Measurements from ENCODE around the gene CDH1. TPM values are rescaled to one million over a fixed set of nuclear protein-coding genes. Genes with fewer than 3 reads are reported as not detected.

CDH1 gene
- total RNA-seq, 1 experiment from 2014 or later: 65.8 TPM

GRCh38 chr16:68743664-68744063, 6.6 kb downstream of the CDH1 start:
- intact Hi-C loops (cut with micrococcal nuclease; ENCODE audit: unreplicated experiment): no loop called here
- POLR2A ChIA-PET: interaction anchor here (0.5 kb wide), 1 partner anchor 12 kb away, joined by 8 read pairs; no protein-coding TSS in a partner anchor
- no peak overlapping the region for H3K4me3 ChIP-seq (ENCODE audit: low read depth in 2 of 2, low read length in 2 of 2)

GRCh38 chr16:68744744-68745280, 7.7 kb downstream of the CDH1 start:
- H3K4me1 ChIP-seq (ENCODE audit: control insufficient read depth, insufficient read depth, low read length): peaks cover 40% of the 10 kb centered on the region
- no peaks in the 10 kb centered on the region for H3K36me3 ChIP-seq (ENCODE audit: control insufficient read depth, insufficient read depth, low read length)
- POLR2A ChIA-PET: no interaction called here
- H3K27me3 ChIP-seq (ENCODE audit: control insufficient read depth, insufficient read depth, low read length): no peaks in the 10 kb centered on the region
- no peak for DNase-seq (ENCODE audit: low read depth, low spot score)
- no TSS peak for BruUV-seq (replicated peaks)
- ATAC-seq: peak; percentile 91
- H3K27ac ChIP-seq (ENCODE audit: low read length): peak overlapping the region; percentile 81
- CTCF ChIA-PET: no interaction called here
- in situ Hi-C loops (cut with HindIII; ENCODE audit: low pct_unique_long_range_greater_than_20kb, low sequenced_read_pairs): no loop called here
- TF ChIP-seq REST (IDR thresholded peaks at IDR 0.05; ENCODE audit: insufficient read depth in 1 of 2, low read depth in 2 of 2, low read length in 1 of 2) (no peak), POLR2AphosphoS5 (IDR thresholded peaks at IDR 0.05; ENCODE audit: low read depth, low read length) (peak; percentile 56; the same call in 1 of the 2 replicates)
- no peaks in the 10 kb centered on the region for H3K9me3 ChIP-seq (ENCODE audit: control insufficient read depth, insufficient read depth, low read depth, low read length)
- intact Hi-C loops (cut with micrococcal nuclease; ENCODE audit: unreplicated experiment): no loop called here
- peak overlapping the region in 1 of 2 experiments; percentile 31; a peak in 1 of 4 replicates for H3K4me3 ChIP-seq (ENCODE audit: low read depth in 2 of 2, low read length in 2 of 2)

More at GRCh38 chr16:68743664-68744063, 6.6 kb downstream of the CDH1 start:
- in situ Hi-C loops (cut with HindIII; ENCODE audit: low pct_unique_long_range_greater_than_20kb, low sequenced_read_pairs): no loop called here
- ATAC-seq (no peak), DNase-seq (ENCODE audit: low read depth, low spot score) (no peak)
- no TSS peak for BruUV-seq (replicated peaks)
- peaks cover 40% of the 10 kb centered on the region for H3K4me1 ChIP-seq (ENCODE audit: control insufficient read depth, insufficient read depth, low read length)
- no peaks in the 10 kb centered on the region for H3K9me3 ChIP-seq (ENCODE audit: control insufficient read depth, insufficient read depth, low read depth, low read length)
- no peaks in the 10 kb centered on the region for H3K27me3 ChIP-seq (ENCODE audit: control insufficient read depth, insufficient read depth, low read length)
- CTCF ChIA-PET: no interaction called here
- peak overlapping the region; percentile 81 for H3K27ac ChIP-seq (ENCODE audit: low read length)
- TF ChIP-seq TCF7L2 (IDR thresholded peaks at IDR 0.05; ENCODE audit: low read depth, low read length) (no peak), REST (IDR thresholded peaks at IDR 0.05; ENCODE audit: insufficient read depth in 1 of 2, low read depth in 2 of 2, low read length in 1 of 2) (no peak)
- no peaks in the 10 kb centered on the region for H3K36me3 ChIP-seq (ENCODE audit: control insufficient read depth, insufficient read depth, low read length)

- in situ Hi-C loops (cut with HindIII; ENCODE audit: low pct_unique_long_range_greater_than_20kb, low sequenced_read_pairs) (no loop called here), intact Hi-C loops (cut with micrococcal nuclease; ENCODE audit: unreplicated experiment) (no loop called here)
- Histone ChIP-seq H3K4me1 (ENCODE audit: control insufficient read depth, insufficient read depth, low read length) (peaks cover 31% of the 10 kb centered on the region), H3K27me3 (ENCODE audit: control insufficient read depth, insufficient read depth, low read length) (no peaks in the 10 kb centered on the region), H3K9me3 (ENCODE audit: control insufficient read depth, insufficient read depth, low read depth, low read length) (no peaks in the 10 kb centered on the region), H3K36me3 (ENCODE audit: control insufficient read depth, insufficient read depth, low read length) (no peaks in the 10 kb centered on the region), H3K4me3 (ENCODE audit: low read depth in 2 of 2, low read length in 2 of 2) (no peak overlapping the region), H3K27ac (ENCODE audit: low read length) (no peak overlapping the region)
- ChIA-PET CTCF (no interaction called here), POLR2A (no interaction called here)
- TF ChIP-seq SIN3A (IDR thresholded peaks at IDR 0.05; ENCODE audit: borderline replicate concordance, insufficient read depth, low read depth, low read length) (no peak), TCF7L2 (IDR thresholded peaks at IDR 0.05; ENCODE audit: low read depth, low read length) (no peak), REST (IDR thresholded peaks at IDR 0.05; ENCODE audit: insufficient read depth in 1 of 2, low read depth in 2 of 2, low read length in 1 of 2) (no peak), POLR2AphosphoS5 (IDR thresholded peaks at IDR 0.05; ENCODE audit: low read depth, low read length) (no peak), CTCF (IDR thresholded peaks at IDR 0.05) (no peak)
- ATAC-seq: no peak
- no TSS peak for BruUV-seq (replicated peaks)
- DNase-seq (ENCODE audit: low read depth, low spot score): no peak
Measured at GRCh38 chr16:68746951-68747350, 9.9 kb downstream of the CDH1 start.

Measured in Panc1 (cell line).